ENCODE measurements around the gene SHLD3.

DNA sequence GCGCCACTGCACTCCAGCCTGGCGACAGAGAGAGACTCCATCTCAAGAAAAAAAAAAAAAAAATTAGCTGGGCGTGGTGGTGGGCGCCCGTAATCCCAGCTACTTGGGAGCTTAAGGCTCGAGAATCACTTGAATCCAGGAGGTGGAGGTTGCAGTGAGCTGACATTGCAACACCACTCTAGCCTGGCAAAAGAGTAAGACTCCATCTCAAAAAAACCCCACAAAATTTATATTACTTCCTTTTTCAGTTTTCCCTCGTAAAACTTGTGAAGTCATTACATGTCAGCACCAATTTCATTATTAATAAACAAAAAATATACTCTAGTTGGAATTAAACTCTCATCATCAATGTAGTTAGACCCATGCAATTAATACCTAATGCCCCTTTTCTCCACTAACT is 43.9 kb downstream of the SHLD3 start:
- no peak for TF ChIP-seq POLR2A (IDR thresholded peaks at IDR 0.05; ENCODE audit: low read length)
- TF ChIP-seq GATA1 (IDR thresholded peaks at IDR 0.05; ENCODE audit: low read depth, low read length) = no peak

Measured in erythroblast (primary cell).